Neural progenitor cell (in vitro differentiated cells): Measurements from ENCODE around the gene CHSY3.

ENCODE experiments used
- CTCF ChIP-seq: fragments of 200-600 bp; sonication (generic); IDR thresholded peaks from 2 replicates; pipeline ENCODE4 v1.5.1; 2017; ENCODE audit warnings: antibody characterized with exemption, mild to moderate bottlenecking
- EZH2 ChIP-seq: fragments of 200-600 bp; sonication (generic); IDR thresholded peaks from 2 replicates; pipeline ENCODE4 v1.6.1; 2017; ENCODE audit warnings: antibody characterized with exemption, mild to moderate bottlenecking, moderate library complexity

GRCh38 chr5:129966071-129966470, 61.8 kb downstream of the CHSY3 start:
- TF ChIP-seq CTCF, result no peak
- TF ChIP-seq EZH2, result no peak
